GM19025 (cell line): ENCODE results near the gene ARHGAP26.
"Not testable (repeated sequence)": the region's sequence is repeated elsewhere in the genome, so short reads cannot be mapped to it uniquely, and the experiment has no call there.

Experiments used
- ATAC-seq: cut with Tn5 transposase; IDR thresholded peaks from one replicate; pipeline ENCODE4 v1.9.1; 2021; ENCODE audit warnings: mild to moderate bottlenecking, low read depth, moderate library complexity; ENCODE audit not compliant: unreplicated experiment

The ARHGAP26 gene

DNA sequence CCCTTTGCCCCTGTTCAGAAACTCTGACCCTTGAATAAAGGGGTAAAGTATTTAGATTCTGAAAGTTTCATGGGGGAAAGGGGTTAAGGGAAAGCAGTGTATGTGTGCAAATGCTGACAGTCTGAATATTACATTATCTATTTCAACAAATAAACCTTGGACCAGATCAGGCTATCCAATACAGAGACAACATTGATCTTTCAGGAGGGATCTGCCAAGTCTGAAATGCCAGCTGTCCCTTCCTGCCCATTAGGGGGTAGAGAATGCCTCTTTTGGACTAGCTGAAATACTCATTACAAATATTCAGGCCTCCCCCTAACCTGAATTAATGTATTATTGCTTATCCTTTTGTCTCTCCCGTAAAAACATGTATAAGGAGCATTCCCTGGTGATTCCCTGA, 413.8 kb downstream of the ARHGAP26 start:
- ATAC-seq, result no peak

- ATAC-seq, result no peak
Observed at GRCh38 chr5:143186623-143187022, 416.4 kb downstream of the ARHGAP26 start.

GRCh38 chr5:143187495-143187894, 417.3 kb downstream of the ARHGAP26 start:
- no peak for ATAC-seq

GRCh38 chr5:143188083-143188482, 417.9 kb downstream of the ARHGAP26 start:
- no peak for ATAC-seq

- ATAC-seq, result no peak
Observed at GRCh38 chr5:143188692-143189091, 418.5 kb downstream of the ARHGAP26 start.

DNA sequence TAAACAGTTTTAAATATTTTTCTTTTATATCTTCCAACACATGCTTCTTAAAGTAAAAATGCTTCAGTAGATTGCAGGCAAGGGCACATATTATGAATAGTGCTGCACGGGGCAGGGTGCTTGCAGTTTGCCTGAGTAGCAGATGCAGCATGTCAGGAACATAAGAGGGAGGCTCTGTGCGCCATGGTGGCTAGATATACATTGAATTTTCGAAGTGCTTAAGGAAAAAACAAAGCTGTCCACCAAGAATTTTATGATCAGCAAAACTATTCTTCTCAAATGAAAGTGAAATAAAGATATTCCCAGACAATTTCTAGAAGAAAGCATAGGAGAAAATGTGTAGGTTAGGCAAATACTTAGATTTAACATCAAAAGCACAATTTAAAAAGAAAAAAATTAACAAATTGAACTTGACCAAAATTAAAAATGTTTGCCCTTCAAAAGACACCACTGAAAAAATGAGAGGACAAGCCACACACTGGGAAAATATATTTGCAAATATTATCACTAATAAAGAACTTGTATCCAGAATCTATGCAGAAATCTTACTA, 420.2 kb downstream of the ARHGAP26 start:
- ATAC-seq, result no peak

- ATAC-seq, result no peak
Observed at GRCh38 chr5:143191720-143192119, 421.5 kb downstream of the ARHGAP26 start.

- ATAC-seq, result no peak
Observed at GRCh38 chr5:143192191-143192900, 422.2 kb downstream of the ARHGAP26 start.

- no peak for ATAC-seq
Observed at GRCh38 chr5:143194206-143194605, 424.0 kb downstream of the ARHGAP26 start.

- ATAC-seq, result no peak
Observed at GRCh38 chr5:143194713-143195112, 424.5 kb downstream of the ARHGAP26 start.

GRCh38 chr5:143195491-143195890, 425.3 kb downstream of the ARHGAP26 start:
- no peak for ATAC-seq

DNA sequence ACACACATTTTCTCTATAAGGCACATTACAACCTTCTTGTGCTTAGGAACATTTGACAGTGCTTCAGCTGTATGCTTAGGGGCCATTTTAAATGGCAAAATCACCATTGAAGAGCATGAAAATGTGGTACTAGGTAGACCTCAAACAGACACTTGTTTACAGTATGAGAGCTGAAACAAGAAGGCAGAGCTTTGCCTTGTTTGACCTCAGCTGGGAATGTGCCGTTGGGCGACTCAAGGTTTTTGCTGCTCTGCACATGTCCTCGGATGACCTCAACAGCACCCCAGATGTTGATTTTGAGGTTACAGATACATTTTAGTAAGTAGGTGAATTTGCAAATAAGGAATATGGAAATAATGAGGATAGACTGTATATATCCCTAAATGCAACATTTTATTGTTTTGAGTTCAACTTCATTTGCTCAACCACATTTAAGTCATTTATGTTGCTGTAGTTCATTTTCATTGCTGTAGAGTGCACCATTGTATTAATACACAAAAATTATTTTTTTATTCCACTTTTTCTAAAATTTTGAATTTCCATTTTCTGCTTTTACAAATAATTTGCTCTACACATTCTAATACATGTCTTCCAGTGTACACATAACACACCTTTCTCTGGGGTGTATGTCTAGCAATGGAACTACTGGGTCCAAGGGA, 426.6 kb downstream of the ARHGAP26 start:
- ATAC-seq, result no peak

- ATAC-seq, result no peak
Observed at GRCh38 chr5:143197260-143197656, 427.1 kb downstream of the ARHGAP26 start.

- no peak for ATAC-seq
Observed at GRCh38 chr5:143198332-143198731, 428.2 kb downstream of the ARHGAP26 start.

DNA sequence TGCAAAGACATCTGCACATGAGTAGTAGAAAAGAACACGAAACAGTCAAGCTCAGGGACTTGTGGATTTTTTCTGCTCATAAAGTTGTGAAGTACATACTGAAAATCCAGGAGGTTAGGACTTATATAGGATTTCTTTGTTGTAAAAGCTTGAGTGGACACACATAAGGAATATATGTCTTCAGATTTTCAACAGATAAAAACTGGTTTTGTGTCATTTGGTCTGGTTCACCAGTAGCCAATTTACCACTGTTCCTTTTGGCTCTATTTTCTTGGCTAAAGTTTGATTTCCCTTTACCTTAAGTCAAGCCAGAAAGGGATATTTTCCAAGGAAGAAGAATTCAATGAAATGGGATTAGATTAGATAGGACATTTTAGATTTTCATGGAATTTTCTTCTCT, 429.0 kb downstream of the ARHGAP26 start:
- no peak for ATAC-seq

GRCh38 chr5:143199843-143200242, 429.7 kb downstream of the ARHGAP26 start:
- ATAC-seq, result no peak

DNA sequence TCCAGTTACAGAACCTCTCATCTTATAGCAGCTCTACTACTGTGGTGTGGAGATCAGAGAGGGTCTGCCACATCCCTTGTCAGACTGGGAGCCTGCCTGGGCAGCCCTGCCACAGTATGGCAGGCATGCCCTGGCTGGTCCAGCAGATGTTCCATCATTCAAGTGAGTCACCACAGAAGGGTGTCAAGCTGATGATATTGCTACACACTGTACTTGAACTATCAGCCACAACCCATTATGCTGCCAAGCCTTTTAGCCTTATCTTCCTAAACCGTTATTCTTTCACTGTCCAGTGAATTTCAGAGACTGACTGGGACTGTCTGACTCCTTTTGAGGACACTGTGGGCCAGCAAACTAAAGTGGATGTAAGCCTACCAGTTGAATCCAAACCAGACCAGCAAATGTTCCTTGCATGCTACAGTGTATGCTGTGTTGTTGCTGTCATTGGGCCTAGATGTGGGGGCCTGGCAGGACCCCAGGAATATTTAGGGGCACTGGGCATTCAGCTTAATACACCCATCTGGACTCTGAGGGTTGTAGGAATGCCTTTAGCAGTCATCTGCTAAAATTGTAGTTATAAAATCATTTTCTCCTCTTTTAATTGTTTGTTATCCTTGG, 430.7 kb downstream of the ARHGAP26 start:
- ATAC-seq, result no peak

DNA sequence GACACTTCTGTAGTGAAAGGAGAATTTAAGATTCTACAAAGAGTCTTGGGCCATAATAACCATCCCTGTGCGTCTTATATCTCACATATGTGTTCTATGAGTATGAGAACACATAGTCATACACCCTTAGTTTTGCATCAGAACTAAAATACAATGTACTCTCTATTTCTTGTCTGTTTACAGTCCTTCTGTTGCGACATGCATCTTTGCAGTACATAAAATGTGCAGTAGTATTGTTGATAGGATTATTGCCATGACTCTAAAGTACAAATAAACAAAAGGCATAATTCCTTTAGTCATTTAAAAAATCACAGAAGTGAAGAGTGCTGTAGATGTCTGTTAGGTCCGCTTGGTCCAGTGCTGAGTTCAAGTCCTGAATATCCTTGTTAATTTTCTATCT, 431.4 kb downstream of the ARHGAP26 start:
- ATAC-seq, result no peak

DNA sequence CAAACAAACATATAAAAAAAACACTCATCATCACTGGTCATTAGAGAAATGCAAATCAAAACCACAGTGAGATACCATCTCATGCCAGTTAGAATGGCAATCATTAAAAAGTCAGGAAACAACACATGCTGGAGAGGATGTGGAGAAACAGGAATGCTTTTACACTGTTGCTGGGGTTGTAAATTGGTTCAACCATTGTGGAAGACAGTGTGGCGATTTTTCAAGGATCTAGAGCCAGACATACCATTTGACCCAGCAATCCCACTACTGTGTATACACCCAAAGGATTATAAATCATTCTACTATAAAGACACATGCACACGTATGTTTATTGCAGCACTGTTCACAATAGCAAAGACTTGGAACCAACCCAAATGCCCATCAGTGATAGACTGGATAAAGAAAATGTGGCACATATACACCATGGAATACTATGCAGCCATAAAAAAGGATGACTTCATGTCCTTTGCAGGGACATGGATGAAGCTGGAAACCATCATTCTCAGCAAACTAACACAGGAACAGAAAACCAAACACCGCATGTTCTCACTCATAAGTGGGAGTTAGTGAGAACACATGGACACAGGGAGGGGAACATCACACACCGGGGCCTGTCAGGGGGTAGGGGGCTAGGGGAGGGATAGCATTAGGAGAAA, 433.3 kb downstream of the ARHGAP26 start:
- not testable (repeated sequence) for ATAC-seq

DNA sequence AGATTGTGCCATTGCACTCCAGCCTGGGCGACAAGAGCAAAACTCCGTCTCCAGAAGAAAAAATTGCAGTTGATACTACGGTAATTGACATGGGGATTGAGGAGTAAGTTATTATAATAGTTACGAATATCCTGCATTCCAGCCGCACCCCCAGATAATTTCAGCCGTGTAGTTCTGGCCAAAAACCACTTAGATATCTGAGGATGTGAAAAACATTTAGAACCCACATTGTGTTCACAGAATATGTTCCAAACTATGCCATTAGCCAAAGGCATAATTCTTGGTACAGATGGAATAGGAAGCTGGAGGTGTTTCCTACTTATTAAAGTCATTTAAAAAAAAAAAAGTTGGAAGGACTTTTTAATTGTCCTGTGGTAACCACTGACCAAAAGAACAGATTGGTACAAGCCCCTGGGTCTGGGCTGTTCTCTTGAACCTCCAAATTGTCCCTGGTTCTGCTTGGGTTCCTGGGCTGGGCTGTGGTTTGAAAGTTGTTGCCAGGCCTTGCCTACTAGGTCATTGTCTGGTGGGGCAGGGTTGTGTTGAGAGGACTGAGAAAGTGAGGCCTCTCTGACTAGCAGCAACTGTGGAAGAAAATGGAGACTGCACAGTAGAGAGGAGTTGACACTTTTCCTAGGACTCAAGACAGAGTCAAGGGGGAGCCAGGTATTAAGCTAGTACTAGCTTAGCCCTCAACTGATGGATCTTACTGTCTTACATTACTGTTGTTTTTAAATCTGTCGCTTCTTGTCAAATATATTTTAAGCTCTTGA, 434.5 kb downstream of the ARHGAP26 start:
- ATAC-seq, result no peak
